A549 (cell line): ENCODE data around the gene PTX3.

Experiments
- CBX8 ChIP-seq: fragments of 200-600 bp; sonication (generic); IDR thresholded peaks from 2 replicates; pipeline ENCODE4 v1.6.1; 2016
- CHD2 ChIP-seq: fragments of 150-350 bp; IDR thresholded peaks from 2 replicates; pipeline ENCODE4 v1.6.1; 2014; ENCODE audit warnings: low read length; ENCODE audit not compliant: partially characterized antibody
- ESRRA ChIP-seq: fragments of 150-350 bp; IDR thresholded peaks from 2 replicates; pipeline ENCODE4 v1.6.1; 2014; ENCODE audit warnings: mild to moderate bottlenecking, low read length, borderline replicate concordance
- GATA3 ChIP-seq: IDR thresholded peaks from 2 replicates; pipeline ENCODE4 v1.6.1; 2012; ENCODE audit warnings: borderline replicate concordance
- KDM1A ChIP-seq: fragments of 200-600 bp; sonication (generic); IDR thresholded peaks from 2 replicates; pipeline ENCODE4 v1.6.1; 2016; ENCODE audit warnings: low read depth, mild to moderate bottlenecking
- POLR2A ChIP-seq: IDR thresholded peaks from 2 replicates; pipeline ENCODE4 v1.6.1; 2012; ENCODE audit warnings: mild to moderate bottlenecking, low read length
- RCOR1 ChIP-seq: fragments of 150-350 bp; IDR thresholded peaks from 2 replicates; pipeline ENCODE4 v1.6.1; 2014; ENCODE audit warnings: antibody characterized with exemption, low read length, low read depth
- RFX5 ChIP-seq: fragments of 450-650 bp; IDR thresholded peaks from 2 replicates; pipeline ENCODE4 v1.7.1; 2014; ENCODE audit warnings: antibody characterized with exemption, mild to moderate bottlenecking, moderate library complexity
- RNF2 ChIP-seq: fragments of 200-600 bp; sonication (generic); IDR thresholded peaks from 2 replicates; pipeline ENCODE4 v1.6.1; 2016; ENCODE audit warnings: low read depth, mild to moderate bottlenecking, antibody characterized with exemption, moderate library complexity, borderline replicate concordance
- TF ChIP-seq, protein P1 (sequence below): fragments of >200 bp; sonication (Bioruptor Twin); formaldehyde crosslinking; IDR thresholded peaks from 3 replicates; pipeline ENCODE4 v1.5.1; 2016
- TF ChIP-seq, protein P2 (sequence below): IDR thresholded peaks from 2 replicates; pipeline ENCODE4 v1.6.1; 2012

DNA sequence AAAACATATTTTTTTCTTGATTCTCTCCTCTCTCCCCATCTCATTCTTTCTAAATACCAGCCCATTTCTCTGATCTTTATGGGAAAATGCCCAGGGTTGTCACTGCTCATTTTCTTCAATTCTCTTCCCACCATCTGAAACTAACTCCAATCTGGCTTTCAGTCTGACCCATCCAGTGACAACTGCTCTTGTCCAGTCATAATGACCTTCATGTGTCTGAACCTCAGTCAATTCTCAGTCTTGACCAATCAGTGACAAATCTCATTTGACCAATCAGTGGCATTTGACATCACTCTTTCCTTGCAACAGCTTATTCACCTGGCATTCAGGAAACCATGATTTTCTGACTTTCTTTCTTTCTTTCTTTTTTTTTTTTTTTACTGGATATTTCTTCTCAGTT, 51.5 kb downstream of the PTX3 start:
- no peak for TF ChIP-seq RFX5
- no peak for TF ChIP-seq RCOR1
- no peak for TF ChIP-seq GATA3
- TF ChIP-seq, protein P1, sequence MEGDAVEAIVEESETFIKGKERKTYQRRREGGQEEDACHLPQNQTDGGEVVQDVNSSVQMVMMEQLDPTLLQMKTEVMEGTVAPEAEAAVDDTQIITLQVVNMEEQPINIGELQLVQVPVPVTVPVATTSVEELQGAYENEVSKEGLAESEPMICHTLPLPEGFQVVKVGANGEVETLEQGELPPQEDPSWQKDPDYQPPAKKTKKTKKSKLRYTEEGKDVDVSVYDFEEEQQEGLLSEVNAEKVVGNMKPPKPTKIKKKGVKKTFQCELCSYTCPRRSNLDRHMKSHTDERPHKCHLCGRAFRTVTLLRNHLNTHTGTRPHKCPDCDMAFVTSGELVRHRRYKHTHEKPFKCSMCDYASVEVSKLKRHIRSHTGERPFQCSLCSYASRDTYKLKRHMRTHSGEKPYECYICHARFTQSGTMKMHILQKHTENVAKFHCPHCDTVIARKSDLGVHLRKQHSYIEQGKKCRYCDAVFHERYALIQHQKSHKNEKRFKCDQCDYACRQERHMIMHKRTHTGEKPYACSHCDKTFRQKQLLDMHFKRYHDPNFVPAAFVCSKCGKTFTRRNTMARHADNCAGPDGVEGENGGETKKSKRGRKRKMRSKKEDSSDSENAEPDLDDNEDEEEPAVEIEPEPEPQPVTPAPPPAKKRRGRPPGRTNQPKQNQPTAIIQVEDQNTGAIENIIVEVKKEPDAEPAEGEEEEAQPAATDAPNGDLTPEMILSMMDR = no peak
- TF ChIP-seq, protein P2, sequence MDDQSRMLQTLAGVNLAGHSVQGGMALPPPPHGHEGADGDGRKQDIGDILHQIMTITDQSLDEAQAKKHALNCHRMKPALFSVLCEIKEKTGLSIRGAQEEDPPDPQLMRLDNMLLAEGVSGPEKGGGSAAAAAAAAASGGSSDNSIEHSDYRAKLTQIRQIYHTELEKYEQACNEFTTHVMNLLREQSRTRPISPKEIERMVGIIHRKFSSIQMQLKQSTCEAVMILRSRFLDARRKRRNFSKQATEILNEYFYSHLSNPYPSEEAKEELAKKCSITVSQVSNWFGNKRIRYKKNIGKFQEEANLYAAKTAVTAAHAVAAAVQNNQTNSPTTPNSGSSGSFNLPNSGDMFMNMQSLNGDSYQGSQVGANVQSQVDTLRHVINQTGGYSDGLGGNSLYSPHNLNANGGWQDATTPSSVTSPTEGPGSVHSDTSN = no peak
- no peak for TF ChIP-seq CBX8
- TF ChIP-seq RNF2 = no peak
- TF ChIP-seq POLR2A = no peak
- no peak for TF ChIP-seq ESRRA
- TF ChIP-seq KDM1A = no peak
- no peak for TF ChIP-seq CHD2
